Choroid plexus epithelial cell (primary cell): Measurements from ENCODE around the gene FBN1.

Experiments
- DNase-seq: peaks from one replicate; pipeline ENCODE4 v3.0.0-alpha.2; 2010; ENCODE audit warnings: low read depth
- H3K4me3 ChIP-seq: 2 replicates; pipeline ENCODE4 v1.5.1; 2011; ENCODE audit warnings: low read depth, mild to moderate bottlenecking, control low read depth, low read length, moderate library complexity
- CTCF ChIP-seq: conservative IDR thresholded peaks from 2 replicates; pipeline ENCODE4 v1.5.1; 2011; ENCODE audit warnings: low read depth, mild to moderate bottlenecking, control low read depth, inconsistent platforms, low read length, moderate library complexity

Gene FBN1

DNA sequence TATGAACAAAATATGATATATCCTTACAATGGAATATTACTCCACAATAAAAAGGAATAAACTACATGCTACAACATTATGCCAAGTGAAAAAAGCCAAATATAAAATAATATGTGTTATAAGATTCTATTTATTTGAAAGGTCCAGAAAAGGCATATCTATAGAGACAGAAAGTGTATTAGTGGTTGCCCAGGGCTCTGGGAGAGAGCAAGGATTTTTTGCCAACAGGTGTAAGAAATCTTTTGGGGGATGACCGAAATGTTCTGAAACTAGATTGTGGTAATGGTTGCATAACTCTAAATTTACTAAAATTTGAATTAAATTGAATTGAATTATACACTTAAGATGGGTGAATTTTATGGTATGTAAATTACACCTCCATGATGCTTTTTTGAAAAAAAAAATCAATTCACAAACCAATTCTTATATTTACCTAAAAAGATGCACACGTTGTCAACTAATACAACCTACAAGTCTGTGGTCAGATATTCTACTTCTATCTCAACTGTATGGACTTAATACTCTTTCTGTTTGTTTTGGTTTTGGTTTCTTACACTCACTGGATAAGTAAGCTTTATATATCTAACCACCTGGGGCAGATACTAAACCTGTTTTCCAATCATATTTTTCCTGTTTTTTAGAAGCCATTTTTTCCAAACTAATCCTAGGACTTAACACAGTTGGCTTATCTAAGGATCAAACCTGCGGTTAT, 75.8 kb downstream of the FBN1 start:
- no peak overlapping the region for H3K4me3 ChIP-seq
- no peak for TF ChIP-seq CTCF
- DNase-seq, result no peak

- peak; percentile 87 for DNase-seq
- H3K4me3 ChIP-seq, result no peak overlapping the region
- no peak for TF ChIP-seq CTCF
Observed at GRCh38 chr15:48566668-48567067, 78.8 kb downstream of the FBN1 start.

DNA sequence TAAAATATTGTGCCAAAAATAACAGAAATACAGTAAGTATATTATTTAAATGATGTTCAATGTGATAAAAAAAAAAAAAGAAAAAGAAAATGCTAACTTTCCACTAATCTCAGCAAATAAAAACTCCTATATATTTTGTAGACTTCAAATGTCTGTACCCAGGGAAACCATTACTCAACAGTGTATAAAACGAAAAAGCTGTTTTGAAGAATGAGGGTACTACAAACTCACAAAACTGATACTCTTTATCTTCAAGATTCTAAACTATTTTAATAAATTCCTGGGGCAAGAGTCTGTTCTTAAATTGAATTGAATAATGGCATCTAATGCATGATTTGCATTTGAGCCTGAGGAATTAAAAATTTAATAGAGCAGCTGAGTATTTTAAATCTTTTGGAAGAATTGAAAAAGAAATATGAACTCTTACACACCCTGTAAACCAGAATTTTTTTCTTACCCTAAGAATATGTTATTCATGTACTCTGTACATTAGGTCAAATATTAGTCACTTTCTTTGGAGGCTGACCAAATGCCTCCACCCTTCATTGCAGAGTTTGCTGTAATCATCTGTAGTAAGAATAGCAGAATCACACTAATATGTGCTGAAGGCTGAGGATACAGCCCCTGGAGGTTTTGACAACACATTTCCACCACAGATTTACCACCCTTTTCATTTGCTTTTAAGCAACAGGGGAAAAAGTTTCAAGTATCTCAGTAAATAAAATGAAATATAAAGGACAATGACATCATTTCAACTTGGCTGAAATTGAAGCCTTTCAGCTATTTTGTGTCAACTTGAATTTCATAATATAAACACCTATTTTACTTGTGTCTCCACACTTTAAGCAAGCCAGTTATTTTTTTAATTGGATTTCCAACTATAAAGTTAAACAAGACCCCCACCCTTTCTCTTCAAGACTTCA, 79.7 kb downstream of the FBN1 start:
- peak; percentile 31 for TF ChIP-seq CTCF
- peak; percentile 99 for DNase-seq
- H3K4me3 ChIP-seq, result no peak overlapping the region

- no peak for TF ChIP-seq CTCF
- no peak overlapping the region for H3K4me3 ChIP-seq
- no peak for DNase-seq
Observed at GRCh38 chr15:48564690-48565089, 80.8 kb downstream of the FBN1 start.

GRCh38 chr15:48563934-48564333, 81.6 kb downstream of the FBN1 start:
- DNase-seq, result peak; percentile 54
- no peak for TF ChIP-seq CTCF
- no peak overlapping the region for H3K4me3 ChIP-seq

- TF ChIP-seq CTCF, result no peak
- no peak overlapping the region for H3K4me3 ChIP-seq
- no peak for DNase-seq
Observed at GRCh38 chr15:48560321-48561051, 85.0 kb downstream of the FBN1 start.
